T-cell (primary cell): ENCODE data around the gene GNAO1. TPM values are rescaled to one million over a fixed set of nuclear protein-coding genes. Genes with fewer than 3 reads are reported as not detected.

Experiments used
- ATAC-seq, 4 experiments: fragments of 200-7000 bp in 3 of 4; fragments of 150-1000 bp in 1 of 4; cut with Tn5 transposase; replicated peaks in 1 of 4; 1 replicate in 3 of 4; 2 replicates in 1 of 4; pipeline ENCODE4 v1.10.0; 2021; ENCODE audit warnings: moderate library complexity in 3 of 4, mild to moderate bottlenecking in 2 of 4, moderate number of reproducible peaks in 1 of 4
- CTCF ChIA-PET, 2 donors: fragments of 300-600 bp; sonication (Branson Sonifier 250); formaldehyde crosslinking; loops; one replicate each; lab custom pipeline; 2022; ENCODE audit warnings: antibody characterized with exemption in 2 of 2; lab: Charles Lee
- POLR2A ChIA-PET, 2 donors: fragments of 300-600 bp; sonication (Branson Sonifier 250); formaldehyde crosslinking; loops; one replicate each; lab custom pipeline; 2022; ENCODE audit warnings: antibody characterized with exemption in 2 of 2; lab: Charles Lee
- DNase-seq, 35 experiments: peaks; one replicate each; pipeline versions ENCODE4 v3.0.0 to v3.0.0-alpha.2; 2013 to 2023
- H3K27ac ChIP-seq: one replicate; pipeline ENCODE4 v1.5.1; 2013; ENCODE audit warnings: low read length
- H3K27me3 ChIP-seq, 2 experiments: replicated peaks in 1 of 2; 1 replicate in 1 of 2; 2 replicates in 1 of 2; pipeline versions ENCODE4 v1.6.1 to v1.7.0; 2013; ENCODE audit warnings: low read length in 1 of 2, mixed read lengths in 1 of 2; ENCODE audit not compliant: control insufficient read depth in 2 of 2, insufficient read depth in 2 of 2; ENCODE audit errors: extremely low read depth in 1 of 2
- H3K36me3 ChIP-seq, 2 donors: 1 replicate in 1 of 2; 2 replicates in 1 of 2; pipeline versions ENCODE4 v1.6.1 to v1.7.0; 2013; ENCODE audit warnings: low read length in 1 of 2; ENCODE audit not compliant: control insufficient read depth in 2 of 2, insufficient read depth in 1 of 2; ENCODE audit errors: extremely low read depth in 1 of 2
- H3K4me1 ChIP-seq, 2 experiments: 1 replicate in 1 of 2; 2 replicates in 1 of 2; pipeline versions ENCODE4 v1.6.1 to v1.7.0; 2013; ENCODE audit warnings: low read length in 2 of 2, mixed read lengths in 1 of 2; ENCODE audit not compliant: insufficient read depth in 2 of 2, control insufficient read depth in 1 of 2; ENCODE audit errors: extremely low read depth in 1 of 2
- H3K4me3 ChIP-seq, 2 donors: 1 replicate in 1 of 2; 2 replicates in 1 of 2; pipeline versions ENCODE4 v1.5.1 to v1.7.0; 2013; ENCODE audit warnings: mild to moderate bottlenecking in 2 of 2, low read length in 1 of 2, moderate library complexity in 1 of 2; ENCODE audit not compliant: control insufficient read depth in 1 of 2; ENCODE audit errors: extremely low read depth in 1 of 2
- H3K9me3 ChIP-seq: 2 replicates; pipeline ENCODE4 v1.7.0; 2013
- H3K27ac Mint-ChIP-seq, 2 donors: one replicate each; pipeline ENCODE4 v1.8.0; 2020 to 2021; ENCODE audit warnings: mild to moderate bottlenecking in 2 of 2, mixed read lengths in 2 of 2
- H3K27me3 Mint-ChIP-seq, 2 donors: one replicate each; pipeline ENCODE4 v1.8.0; 2021 to 2022; ENCODE audit warnings: mixed read lengths in 2 of 2
- H3K36me3 Mint-ChIP-seq: one replicate; pipeline ENCODE4 v1.8.0; 2021; ENCODE audit warnings: mixed read lengths
- H3K4me1 Mint-ChIP-seq, 3 donors: one replicate each; pipeline ENCODE4 v1.8.0; 2020 to 2022; ENCODE audit warnings: mixed read lengths in 3 of 3, mild to moderate bottlenecking in 1 of 3
- H3K4me3 Mint-ChIP-seq, 3 donors: one replicate each; pipeline ENCODE4 v1.8.0; 2020 to 2022; ENCODE audit warnings: mild to moderate bottlenecking in 3 of 3, mixed read lengths in 3 of 3, moderate library complexity in 3 of 3
- H3K9me3 Mint-ChIP-seq, 3 donors: one replicate each; pipeline ENCODE4 v1.8.0; 2020 to 2022; ENCODE audit warnings: mixed read lengths in 3 of 3
- WGBS: methylation state at CpG from one replicate; pipeline ENCODE4 v1.1.5; 2013; ENCODE audit warnings: missing lambda C conversion rate; ENCODE audit not compliant: insufficient coverage; 5-methylcytosine and 5-hydroxymethylcytosine counted together
- total RNA-seq, 35 experiments: library from RNA in 6 of 35; stranded (reverse) in 6 of 35; fragments of 120-200 nt in 1 of 35; gene quantifications; one replicate each; pipeline versions ENCODE4 v1.2.1 to v1.2.4 and lab custom pipeline; 2013 to 2026

GNAO1 gene
- total RNA-seq, 5 donors from 2014 or later (not counting 1 experiment from before 2014, with no cell fraction given), result 3.9 to 14.2 (median 12.6) TPM

GRCh38 chr16:56284521-56284920 is 93.2 kb downstream of the GNAO1 start:
- Mint-ChIP-seq H3K36me3 (no peaks in the 10 kb centered on the region), H3K27ac (no peak overlapping the region), H3K9me3 (no peaks in the 10 kb centered on the region), H3K27me3 (no peaks in the 10 kb centered on the region), H3K4me1 (peaks cover 6 to 15% (median 8%) of the 10 kb centered on the region in 3 donors), H3K4me3 (no peak overlapping the region)
- Histone ChIP-seq H3K4me3 (no peak overlapping the region), H3K27ac (no peak overlapping the region), H3K4me1 (peaks cover 2 to 12% of the 10 kb centered on the region in 2 experiments), H3K36me3 (no peaks in the 10 kb centered on the region), H3K9me3 (no peaks in the 10 kb centered on the region), H3K27me3 (no peaks in the 10 kb centered on the region)
- ChIA-PET POLR2A (no interaction called here), CTCF (no interaction called here)
- no peak for DNase-seq
- WGBS, result 94% methylated on average over 2 of the region's 2 CpGs
- ATAC-seq, result no peak

- 72% methylated on average over 4 of the region's 7 CpGs for WGBS
- no peaks in the 10 kb centered on the region for H3K4me1 Mint-ChIP-seq
- no peaks in the 10 kb centered on the region for H3K4me1 ChIP-seq
- H3K9me3 Mint-ChIP-seq, result no peaks in the 10 kb centered on the region
- ChIA-PET CTCF (interaction anchor here in 1 of 2 donors (0.5 kb wide), 1 partner anchor 447 kb away, joined by 3 read pairs; no protein-coding TSS in a partner anchor), POLR2A (interaction anchor here in 1 of 2 donors (0.7 kb wide), 1 partner anchor 151 kb away, joined by 5 read pairs; no protein-coding TSS in a partner anchor)
- H3K27ac Mint-ChIP-seq, result no peak overlapping the region
- H3K36me3 ChIP-seq, result no peaks in the 10 kb centered on the region
- ATAC-seq (no peak), DNase-seq (no peak)
- no peaks in the 10 kb centered on the region for H3K27me3 Mint-ChIP-seq
- no peak overlapping the region for H3K4me3 Mint-ChIP-seq
- no peaks in the 10 kb centered on the region for H3K36me3 Mint-ChIP-seq
- no peaks in the 10 kb centered on the region for H3K9me3 ChIP-seq
- H3K4me3 ChIP-seq, result no peak overlapping the region
- H3K27me3 ChIP-seq, result no peaks in the 10 kb centered on the region
- H3K27ac ChIP-seq, result no peak overlapping the region
Measured at GRCh38 chr16:56286809-56287208, 95.5 kb downstream of the GNAO1 start.

GRCh38 chr16:56288019-56288418 is 96.7 kb downstream of the GNAO1 start:
- H3K9me3 Mint-ChIP-seq, result no peaks in the 10 kb centered on the region

GRCh38 chr16:56289416-56289815 is 98.1 kb downstream of the GNAO1 start:
- no peak for DNase-seq
- Mint-ChIP-seq H3K27ac (no peak overlapping the region), H3K36me3 (no peaks in the 10 kb centered on the region), H3K4me1 (no peaks in the 10 kb centered on the region), H3K9me3 (no peaks in the 10 kb centered on the region), H3K4me3 (no peak overlapping the region), H3K27me3 (no peaks in the 10 kb centered on the region)
- H3K27me3 ChIP-seq, result no peaks in the 10 kb centered on the region
- H3K4me3 ChIP-seq, result no peak overlapping the region
- WGBS, result 96% methylated on average over 6 of the region's 9 CpGs
- no peak overlapping the region for H3K27ac ChIP-seq
- H3K9me3 ChIP-seq, result no peaks in the 10 kb centered on the region
- H3K36me3 ChIP-seq, result no peaks in the 10 kb centered on the region
- ChIA-PET CTCF (no interaction called here), POLR2A (no interaction called here)
- H3K4me1 ChIP-seq, result no peaks in the 10 kb centered on the region
- ATAC-seq, result no peak

More at GRCh38 chr16:56288019-56288418, 96.7 kb downstream of the GNAO1 start:
- ChIA-PET CTCF (no interaction called here), POLR2A (no interaction called here)
- Histone ChIP-seq H3K36me3 (no peaks in the 10 kb centered on the region), H3K27ac (no peak overlapping the region), H3K4me1 (no peaks in the 10 kb centered on the region), H3K27me3 (no peaks in the 10 kb centered on the region), H3K4me3 (no peak overlapping the region), H3K9me3 (no peaks in the 10 kb centered on the region)
- Mint-ChIP-seq H3K4me3 (no peak overlapping the region), H3K27ac (no peak overlapping the region), H3K36me3 (no peaks in the 10 kb centered on the region), H3K4me1 (no peaks in the 10 kb centered on the region), H3K27me3 (no peaks in the 10 kb centered on the region)
- ATAC-seq (no peak), DNase-seq (no peak)
- 93% methylated on average over 7 of the region's 7 CpGs for WGBS

- Histone ChIP-seq H3K36me3 (no peaks in the 10 kb centered on the region), H3K27ac (no peak overlapping the region), H3K4me3 (no peak overlapping the region), H3K27me3 (no peaks in the 10 kb centered on the region), H3K4me1 (no peaks in the 10 kb centered on the region), H3K9me3 (no peaks in the 10 kb centered on the region)
- ATAC-seq (no peak), DNase-seq (no peak)
- Mint-ChIP-seq H3K36me3 (no peaks in the 10 kb centered on the region), H3K4me1 (no peaks in the 10 kb centered on the region), H3K27ac (no peak overlapping the region), H3K4me3 (no peak overlapping the region), H3K27me3 (no peaks in the 10 kb centered on the region), H3K9me3 (no peaks in the 10 kb centered on the region)
- ChIA-PET POLR2A (no interaction called here), CTCF (no interaction called here)
- WGBS, result 93% methylated on average over 2 of the region's 4 CpGs
Measured at GRCh38 chr16:56289862-56290261, 98.6 kb downstream of the GNAO1 start.

- H3K27me3 ChIP-seq, result no peaks in the 10 kb centered on the region
- Mint-ChIP-seq H3K4me3 (no peak overlapping the region), H3K27ac (no peak overlapping the region), H3K4me1 (no peaks in the 10 kb centered on the region), H3K9me3 (no peaks in the 10 kb centered on the region), H3K36me3 (no peaks in the 10 kb centered on the region), H3K27me3 (peaks cover 0 to 1% of the 10 kb centered on the region in 2 donors)
- no peaks in the 10 kb centered on the region for H3K4me1 ChIP-seq
- DNase-seq (no peak), ATAC-seq (no peak)
- no peaks in the 10 kb centered on the region for H3K36me3 ChIP-seq
- H3K4me3 ChIP-seq, result no peak overlapping the region
- H3K9me3 ChIP-seq, result no peaks in the 10 kb centered on the region
- POLR2A ChIA-PET, result interaction anchor here (0.7 kb wide), 2 partner anchors 8 to 158 kb away, joined by 3 to 11 read pairs; no protein-coding TSS in a partner anchor
- WGBS, result 80% methylated on average over 4 of the region's 5 CpGs
- CTCF ChIA-PET, result no interaction called here
- H3K27ac ChIP-seq, result no peak overlapping the region
Measured at GRCh38 chr16:56294014-56294413, 102.7 kb downstream of the GNAO1 start.

GRCh38 chr16:56294579-56294978 is 103.3 kb downstream of the GNAO1 start:
- ChIA-PET CTCF (no interaction called here), POLR2A (interaction anchor here (0.7 kb wide), 2 partner anchors 8 to 158 kb away, joined by 3 to 11 read pairs; no protein-coding TSS in a partner anchor)
- H3K36me3 Mint-ChIP-seq, result no peaks in the 10 kb centered on the region
- H3K4me1 Mint-ChIP-seq, result peaks cover 0 to 2% (median 0%) of the 10 kb centered on the region in 3 donors
- H3K4me3 ChIP-seq, result no peak overlapping the region
- DNase-seq, result no peak
- no CpG with 5 or more reads among the region's 2 CpGs for whole genome bisulfite sequencing
- H3K27ac ChIP-seq, result no peak overlapping the region
- no peaks in the 10 kb centered on the region for H3K36me3 ChIP-seq
- H3K4me3 Mint-ChIP-seq, result no peak overlapping the region
- no peaks in the 10 kb centered on the region for H3K9me3 Mint-ChIP-seq
- ATAC-seq, result no peak
- H3K27me3 Mint-ChIP-seq, result peaks cover 0 to 1% of the 10 kb centered on the region in 2 donors
- H3K27ac Mint-ChIP-seq, result no peak overlapping the region
- H3K27me3 ChIP-seq, result no peaks in the 10 kb centered on the region
- no peaks in the 10 kb centered on the region for H3K4me1 ChIP-seq
- H3K9me3 ChIP-seq, result no peaks in the 10 kb centered on the region
